ENCODE measurements around the gene LRMDA.

- TF ChIP-seq USF1 (IDR thresholded peaks at IDR 0.05) = no peak
- TF ChIP-seq MAX (IDR thresholded peaks at IDR 0.05) = no peak
These were observed 285.1 kb downstream of the LRMDA start for GRCh38 chr10:75716506-75716905.

Measured in Ishikawa (cell line).